Neural cell (in vitro differentiated cells): ENCODE data around the gene NOL4L.

Experiments used
- CTCF ChIP-seq: fragments of 450-650 bp; IDR thresholded peaks from 2 replicates; pipeline ENCODE4 v1.5.1; 2014; ENCODE audit warnings: antibody characterized with exemption, mild to moderate bottlenecking, moderate library complexity; ENCODE audit not compliant: poor library complexity, severe bottlenecking
- EP300 ChIP-seq: fragments of 450-650 bp; conservative IDR thresholded peaks from 2 replicates; pipeline ENCODE4 v1.6.1; 2014; ENCODE audit warnings: antibody characterized with exemption, mild to moderate bottlenecking, moderate library complexity; ENCODE audit not compliant: poor library complexity, severe bottlenecking
- EZH2 ChIP-seq: fragments of 200-600, 300-800 bp; shearing (Covaris generic), sonication (generic); IDR thresholded peaks from 2 replicates; pipeline ENCODE4 v1.6.1; 2014; ENCODE audit warnings: antibody characterized with exemption, low read length, borderline replicate concordance, mild to moderate bottlenecking; ENCODE audit not compliant: insufficient read depth, poor library complexity, severe bottlenecking
- MXI1 ChIP-seq: fragments of 450-650 bp; conservative IDR thresholded peaks from 2 replicates; pipeline ENCODE4 v1.6.1; 2014; ENCODE audit warnings: antibody characterized with exemption, mild to moderate bottlenecking; ENCODE audit not compliant: poor library complexity, severe bottlenecking
- POLR2AphosphoS5 ChIP-seq: IDR thresholded peaks from 2 replicates; pipeline ENCODE4 v1.6.1; 2012
- RAD21 ChIP-seq: fragments of 450-650 bp; conservative IDR thresholded peaks from 2 replicates; pipeline ENCODE4 v1.6.1; 2014; ENCODE audit warnings: antibody characterized with exemption, mild to moderate bottlenecking, moderate library complexity
- SMC3 ChIP-seq: fragments of 450-650 bp; conservative IDR thresholded peaks from 2 replicates; pipeline ENCODE4 v1.6.1; 2014; ENCODE audit warnings: antibody characterized with exemption, mild to moderate bottlenecking, moderate library complexity; ENCODE audit not compliant: poor library complexity
- TAF1 ChIP-seq: IDR thresholded peaks from 2 replicates; pipeline ENCODE4 v1.6.1; 2012; ENCODE audit warnings: low read depth
- TF ChIP-seq, protein P1 (sequence below): IDR thresholded peaks from 2 replicates; pipeline ENCODE4 v1.6.1; 2012; ENCODE audit warnings: borderline replicate concordance

- no peak for TF ChIP-seq CTCF
- TF ChIP-seq, protein P1, sequence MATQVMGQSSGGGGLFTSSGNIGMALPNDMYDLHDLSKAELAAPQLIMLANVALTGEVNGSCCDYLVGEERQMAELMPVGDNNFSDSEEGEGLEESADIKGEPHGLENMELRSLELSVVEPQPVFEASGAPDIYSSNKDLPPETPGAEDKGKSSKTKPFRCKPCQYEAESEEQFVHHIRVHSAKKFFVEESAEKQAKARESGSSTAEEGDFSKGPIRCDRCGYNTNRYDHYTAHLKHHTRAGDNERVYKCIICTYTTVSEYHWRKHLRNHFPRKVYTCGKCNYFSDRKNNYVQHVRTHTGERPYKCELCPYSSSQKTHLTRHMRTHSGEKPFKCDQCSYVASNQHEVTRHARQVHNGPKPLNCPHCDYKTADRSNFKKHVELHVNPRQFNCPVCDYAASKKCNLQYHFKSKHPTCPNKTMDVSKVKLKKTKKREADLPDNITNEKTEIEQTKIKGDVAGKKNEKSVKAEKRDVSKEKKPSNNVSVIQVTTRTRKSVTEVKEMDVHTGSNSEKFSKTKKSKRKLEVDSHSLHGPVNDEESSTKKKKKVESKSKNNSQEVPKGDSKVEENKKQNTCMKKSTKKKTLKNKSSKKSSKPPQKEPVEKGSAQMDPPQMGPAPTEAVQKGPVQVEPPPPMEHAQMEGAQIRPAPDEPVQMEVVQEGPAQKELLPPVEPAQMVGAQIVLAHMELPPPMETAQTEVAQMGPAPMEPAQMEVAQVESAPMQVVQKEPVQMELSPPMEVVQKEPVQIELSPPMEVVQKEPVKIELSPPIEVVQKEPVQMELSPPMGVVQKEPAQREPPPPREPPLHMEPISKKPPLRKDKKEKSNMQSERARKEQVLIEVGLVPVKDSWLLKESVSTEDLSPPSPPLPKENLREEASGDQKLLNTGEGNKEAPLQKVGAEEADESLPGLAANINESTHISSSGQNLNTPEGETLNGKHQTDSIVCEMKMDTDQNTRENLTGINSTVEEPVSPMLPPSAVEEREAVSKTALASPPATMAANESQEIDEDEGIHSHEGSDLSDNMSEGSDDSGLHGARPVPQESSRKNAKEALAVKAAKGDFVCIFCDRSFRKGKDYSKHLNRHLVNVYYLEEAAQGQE: no peak
- no peak for TF ChIP-seq TAF1
- TF ChIP-seq EZH2: no peak
- TF ChIP-seq POLR2AphosphoS5: no peak
- no peak for TF ChIP-seq MXI1
- no peak for TF ChIP-seq EP300
- no peak for TF ChIP-seq SMC3
- no peak for TF ChIP-seq RAD21
These were observed 4.6 kb upstream of the NOL4L start for GRCh38 chr20:32589769-32590168.
